ENCODE measurements around the gene MACC1.

The MACC1 gene

GRCh38 chr7:20089431-20089830, 127.8 kb downstream of the MACC1 start:
- DNase-seq (ENCODE audit: low spot score), result no peak
- TF ChIP-seq CTCF (IDR thresholded peaks at IDR 0.05; ENCODE audit: extremely low read depth, insufficient read depth, missing control alignments), result no peak
- in situ Hi-C loops (cut with MboI; ENCODE audit: low pct_unique_long_range_greater_than_20kb, low sequenced_read_pairs, unreplicated experiment), result no loop called here

- DNase-seq (ENCODE audit: low spot score), result no peak
- no peak for TF ChIP-seq CTCF (IDR thresholded peaks at IDR 0.05; ENCODE audit: extremely low read depth, insufficient read depth, missing control alignments)
- in situ Hi-C loops (cut with MboI; ENCODE audit: low pct_unique_long_range_greater_than_20kb, low sequenced_read_pairs, unreplicated experiment), result no loop called here
Measured at GRCh38 chr7:20085086-20085485, 132.1 kb downstream of the MACC1 start.

All from GM13977 (cell line).